Stomach (tissue), 9 donors: ENCODE results near the gene SP2. TPM values are rescaled to one million over a fixed set of nuclear protein-coding genes. Genes with fewer than 3 reads are reported as not detected.
"Not testable (repeated sequence)": the region's sequence is repeated elsewhere in the genome, so short reads cannot be mapped to it uniquely, and the experiment has no call there.

ENCODE experiments used
- DNase-seq, 2 donors: peaks; one replicate each; pipeline versions ENCODE4 v3.0.0 to v3.0.0-alpha.2; 2013 to 2019
- H3K27ac ChIP-seq, 5 donors: fragments of 200-600 bp in 4 of 5; sonication (generic) in 4 of 5; one replicate each; pipeline ENCODE4 v1.5.1; 2013 to 2019; ENCODE audit warnings: mild to moderate bottlenecking in 1 of 5, moderate library complexity in 1 of 5
- H3K27me3 ChIP-seq, 3 donors: fragments of 200-600 bp; sonication (generic); one replicate each; pipeline ENCODE4 v1.5.1; 2017 to 2019; ENCODE audit warnings: mixed run types in 1 of 3
- H3K36me3 ChIP-seq, 4 donors: fragments of 200-600 bp; sonication (generic); 1 replicate in 3 of 4; 2 replicates in 1 of 4; pipeline ENCODE4 v1.5.1; 2016 to 2019
- H3K4me1 ChIP-seq, 4 donors: fragments of 200-600 bp; sonication (generic); one replicate each; pipeline ENCODE4 v1.5.1; 2016 to 2019
- H3K4me3 ChIP-seq, 4 donors: fragments of 200-600 bp; sonication (generic) in 3 of 4; one replicate each; pipeline ENCODE4 v1.5.1; 2016 to 2019; ENCODE audit warnings: mild to moderate bottlenecking in 1 of 4
- H3K9me3 ChIP-seq, 4 donors: fragments of 200-600 bp; sonication (generic); one replicate each; pipeline ENCODE4 v1.5.1; 2016 to 2019
- EP300 ChIP-seq: sonication (generic); formaldehyde crosslinking; IDR thresholded peaks from one replicate; pipeline ENCODE4 v1.6.1; 2017; ENCODE audit warnings: antibody characterized with exemption
- POLR2A ChIP-seq, 4 donors: fragments of 450-650 bp; IDR thresholded peaks; one replicate each; pipeline ENCODE4 v1.6.1; 2016; ENCODE audit warnings: antibody characterized with exemption in 4 of 4, control low read depth in 2 of 4, mild to moderate bottlenecking in 1 of 4, moderate library complexity in 1 of 4
- POLR2AphosphoS5 ChIP-seq, 3 donors: sonication (generic); formaldehyde crosslinking; IDR thresholded peaks; one replicate each; pipeline ENCODE4 v1.6.1; 2016; ENCODE audit warnings: antibody characterized with exemption in 3 of 3
- WGBS, 5 donors: extraction: QIAGEN DNeasy Blood & Tissue Kit in 3 of 5; methylation state at CpG; one replicate each; pipeline versions ENCODE4 v1.1.5 to v1.1.7; 2013 to 2018; 5-methylcytosine and 5-hydroxymethylcytosine counted together
- intact Hi-C: fragments of 100-400 bp; cut with DNase I; formaldehyde crosslinking; loops from one replicate; pipeline ENCODE4 v1.15.1; 2023; ENCODE audit warnings: low total_unique reads
- polyA plus RNA-seq, 3 donors: library from polyadenylated mRNA; stranded (reverse); fragments of 200-250 nt; gene quantifications; one replicate each; pipeline ENCODE4 v1.2.3, GENCODE V29; 2013
- total RNA-seq, 5 donors: library from RNA; depleted of rRNA; stranded (reverse); fragments of >200 nt; gene quantifications; one replicate each; pipeline versions ENCODE4 v1.1.0 to v1.2.3, GENCODE V29; 2014 to 2016
- TF ChIP-seq, protein P1 (sequence below), 7 experiments: fragments of 450-650 bp in 4 of 7; fragments of 200-600 bp in 3 of 7; sonication (generic) in 3 of 7; IDR thresholded peaks; one replicate each; pipeline ENCODE4 v1.5.1; 2016 to 2019; ENCODE audit warnings: antibody characterized with exemption in 7 of 7, control low read depth in 2 of 7, mild to moderate bottlenecking in 1 of 7
- donor health status: healthy with polysubstance abuse.
- donor health status: Bipolar disorder and iron deficiency.
- donor health status: healthy.

Gene SP2
- total and polyA plus RNA-seq, 8 donors: 0.87 to 22.8 (median 6.3) TPM

DNA sequence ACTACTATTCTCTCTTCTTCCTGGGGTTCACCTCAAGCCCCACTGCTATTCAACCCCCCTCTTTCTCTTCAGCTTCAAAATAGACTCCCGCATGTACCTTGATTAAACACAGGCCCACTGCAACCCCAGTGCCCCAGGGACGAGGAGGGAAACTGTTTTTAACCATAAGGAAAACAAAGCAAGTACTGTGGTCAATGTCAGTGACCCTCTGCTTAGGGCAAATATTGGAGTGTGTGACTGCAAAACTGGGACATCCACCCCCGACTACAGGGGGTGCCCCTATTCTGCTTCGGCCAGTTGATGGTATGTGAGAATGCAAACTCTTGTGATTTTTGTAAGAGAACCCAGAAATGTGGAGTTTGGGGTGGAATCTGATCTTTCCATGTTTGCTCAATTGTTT is 35.8 kb downstream of the SP2 start:
- TF ChIP-seq EP300: no peak
- no peak for TF ChIP-seq POLR2AphosphoS5 (IDR thresholded peaks at IDR 0.05)
- no peak for TF ChIP-seq POLR2A (IDR thresholded peaks at IDR 0.05)
- TF ChIP-seq, protein P1, sequence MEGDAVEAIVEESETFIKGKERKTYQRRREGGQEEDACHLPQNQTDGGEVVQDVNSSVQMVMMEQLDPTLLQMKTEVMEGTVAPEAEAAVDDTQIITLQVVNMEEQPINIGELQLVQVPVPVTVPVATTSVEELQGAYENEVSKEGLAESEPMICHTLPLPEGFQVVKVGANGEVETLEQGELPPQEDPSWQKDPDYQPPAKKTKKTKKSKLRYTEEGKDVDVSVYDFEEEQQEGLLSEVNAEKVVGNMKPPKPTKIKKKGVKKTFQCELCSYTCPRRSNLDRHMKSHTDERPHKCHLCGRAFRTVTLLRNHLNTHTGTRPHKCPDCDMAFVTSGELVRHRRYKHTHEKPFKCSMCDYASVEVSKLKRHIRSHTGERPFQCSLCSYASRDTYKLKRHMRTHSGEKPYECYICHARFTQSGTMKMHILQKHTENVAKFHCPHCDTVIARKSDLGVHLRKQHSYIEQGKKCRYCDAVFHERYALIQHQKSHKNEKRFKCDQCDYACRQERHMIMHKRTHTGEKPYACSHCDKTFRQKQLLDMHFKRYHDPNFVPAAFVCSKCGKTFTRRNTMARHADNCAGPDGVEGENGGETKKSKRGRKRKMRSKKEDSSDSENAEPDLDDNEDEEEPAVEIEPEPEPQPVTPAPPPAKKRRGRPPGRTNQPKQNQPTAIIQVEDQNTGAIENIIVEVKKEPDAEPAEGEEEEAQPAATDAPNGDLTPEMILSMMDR (IDR thresholded peaks at IDR 0.05): no peak
- no peaks in the 10 kb centered on the region for H3K27me3 ChIP-seq
- intact Hi-C loops: no loop called here
- WGBS, 5 donors: 55 to 76% (median 59%) methylated on average over 4 of the region's 4 CpGs
- no peak overlapping the region for H3K27ac ChIP-seq
- H3K4me3 ChIP-seq: no peak overlapping the region
- H3K9me3 ChIP-seq: no peaks in the 10 kb centered on the region
- H3K36me3 ChIP-seq: peaks cover 4 to 43% (median 40%) of the 10 kb centered on the region in 4 donors
- no peak for DNase-seq
- peaks cover 0 to 10% (median 0%) of the 10 kb centered on the region in 4 donors for H3K4me1 ChIP-seq

DNA sequence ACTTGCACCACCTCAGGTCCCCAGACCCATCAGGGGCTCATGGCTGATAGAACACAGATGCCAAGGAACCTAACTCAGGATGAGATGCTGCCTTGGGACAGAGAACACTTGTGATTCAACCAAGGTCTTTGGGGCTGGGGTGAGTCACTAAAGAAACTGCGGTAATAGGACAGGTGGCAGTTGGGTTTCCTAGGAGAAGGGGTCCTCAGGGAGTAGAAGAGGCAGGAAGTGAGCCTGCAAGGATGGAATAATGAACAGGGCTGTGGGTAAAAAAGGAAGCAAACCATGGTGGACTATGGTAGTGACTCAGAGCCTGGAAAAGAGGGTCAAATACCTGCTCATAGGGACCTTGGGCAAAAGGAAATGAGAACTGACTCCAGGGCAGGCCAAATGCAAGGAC is 38.8 kb downstream of the SP2 start:
- WGBS, 5 donors: 87 to 96% (median 88%) methylated on average over 1 of the region's 1 CpG
- H3K4me3 ChIP-seq: no peak overlapping the region
- H3K4me1 ChIP-seq: peaks cover 0 to 10% (median under 1%) of the 10 kb centered on the region in 4 donors
- no peak overlapping the region for H3K27ac ChIP-seq
- no peaks in the 10 kb centered on the region for H3K27me3 ChIP-seq
- intact Hi-C loops: no loop called here
- no peak for DNase-seq
- TF ChIP-seq POLR2AphosphoS5 (IDR thresholded peaks at IDR 0.05): no peak
- no peak for TF ChIP-seq POLR2A (IDR thresholded peaks at IDR 0.05)
- no peak for TF ChIP-seq EP300
- TF ChIP-seq, protein P1 (IDR thresholded peaks at IDR 0.05): no peak
- peaks cover 0 to 13% (median 10%) of the 10 kb centered on the region in 4 donors for H3K36me3 ChIP-seq
- no peaks in the 10 kb centered on the region for H3K9me3 ChIP-seq

DNA sequence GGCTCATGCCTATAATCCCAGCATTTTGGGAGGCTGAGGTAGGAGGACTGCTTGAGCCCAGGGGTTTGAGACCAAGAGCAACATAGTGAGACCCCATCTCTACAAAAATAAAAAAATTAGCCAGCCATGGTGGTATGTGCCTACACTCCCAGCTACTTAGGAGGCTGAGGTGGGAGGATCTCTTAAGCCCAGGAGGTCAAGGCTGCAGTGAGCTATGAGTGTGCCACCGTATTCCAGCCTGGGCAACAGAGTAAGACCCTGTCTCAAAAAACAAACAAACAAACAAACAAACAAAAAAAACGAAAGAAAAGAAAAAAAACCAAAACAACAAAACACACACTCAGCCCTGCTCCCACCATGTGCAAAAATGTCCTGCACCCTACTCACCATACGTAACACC is 39.4 kb downstream of the SP2 start:
- intact Hi-C loops, H3K9me3 ChIP-seq, DNase-seq, H3K36me3 ChIP-seq, H3K4me3 ChIP-seq, H3K27ac ChIP-seq, H3K27me3 ChIP-seq: not testable (repeated sequence)
- WGBS, 5 donors: 77 to 84% (median 80%) methylated on average over 3 of the region's 3 CpGs
- H3K4me1 ChIP-seq: peaks cover 1 to 12% (median 5%) of the 10 kb centered on the region in 4 donors

DNA sequence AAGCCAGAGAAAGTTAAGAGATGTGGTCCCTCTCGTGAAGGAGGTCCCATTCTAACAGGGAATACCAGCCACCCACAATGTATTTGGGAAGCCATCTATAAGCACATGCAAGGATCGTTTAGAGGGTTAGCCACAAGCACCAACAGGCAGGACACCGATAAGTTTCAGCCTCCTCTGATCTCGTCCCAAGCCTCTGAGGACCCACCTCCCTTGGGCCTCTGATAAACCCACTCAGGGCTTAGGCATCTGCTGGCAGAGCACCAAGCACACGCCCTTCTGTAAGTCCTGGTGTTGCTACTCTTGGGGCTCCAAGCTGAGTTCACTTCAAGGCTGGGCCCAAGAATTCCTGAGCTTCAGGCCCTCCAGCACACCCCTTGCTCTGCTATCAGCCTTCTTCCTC is 39.9 kb downstream of the SP2 start:
- 43 to 61% (median 51%) methylated on average over 4 to 5 of the region's 5 CpGs for WGBS, 5 donors
- Histone ChIP-seq H3K27me3 (no peaks in the 10 kb centered on the region), H3K27ac (no peak overlapping the region), H3K9me3 (no peaks in the 10 kb centered on the region), H3K36me3 (peaks cover 0 to 2% (median 0%) of the 10 kb centered on the region in 4 donors), H3K4me1 (peaks cover 6 to 17% (median 10%) of the 10 kb centered on the region in 4 donors), H3K4me3 (no peak overlapping the region)
- DNase-seq: peak in 1 of 2 donors; percentile 57
- TF ChIP-seq POLR2AphosphoS5 (IDR thresholded peaks at IDR 0.05): no peak
- TF ChIP-seq, protein P1 (IDR thresholded peaks at IDR 0.05): no peak
- TF ChIP-seq EP300: no peak
- no peak for TF ChIP-seq POLR2A (IDR thresholded peaks at IDR 0.05)
- intact Hi-C loops: no loop called here

DNA sequence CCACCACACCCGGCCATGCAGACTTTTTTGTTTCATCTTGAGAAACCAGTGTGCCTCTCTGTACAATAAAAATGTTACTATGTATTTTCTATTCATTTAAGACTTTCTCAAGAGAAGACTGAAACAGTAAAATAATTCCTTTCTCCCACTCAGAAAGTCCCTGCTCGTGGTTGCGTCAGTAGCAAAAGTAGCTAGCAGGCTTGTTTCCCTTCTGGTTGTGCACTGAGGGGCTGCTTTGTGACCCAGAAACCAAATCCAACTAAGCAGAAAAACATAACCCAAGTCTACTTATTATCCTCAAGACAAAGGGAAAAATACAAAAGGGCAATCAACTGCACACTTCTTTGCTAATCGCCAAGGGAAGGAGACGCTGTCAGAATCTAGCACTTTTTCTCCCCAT is 41.9 kb downstream of the SP2 start:
- intact Hi-C loops: no loop called here
- DNase-seq: no peak
- H3K36me3 ChIP-seq: no peaks in the 10 kb centered on the region
- H3K4me3 ChIP-seq: no peak overlapping the region
- peaks cover 18 to 32% (median 23%) of the 10 kb centered on the region in 4 donors for H3K4me1 ChIP-seq
- no peaks in the 10 kb centered on the region for H3K27me3 ChIP-seq
- 82 to 92% (median 86%) methylated on average over 5 of the region's 5 CpGs for WGBS, 5 donors
- TF ChIP-seq POLR2A (IDR thresholded peaks at IDR 0.05): no peak
- no peak for TF ChIP-seq POLR2AphosphoS5 (IDR thresholded peaks at IDR 0.05)
- TF ChIP-seq, protein P1 (IDR thresholded peaks at IDR 0.05): no peak
- no peak for TF ChIP-seq EP300
- H3K27ac ChIP-seq: no peak overlapping the region
- no peaks in the 10 kb centered on the region for H3K9me3 ChIP-seq
